Measurements from ENCODE around the gene TTC28.

GRCh38 chr22:28647216-28647615, 32.4 kb downstream of the TTC28 start:
- TF ChIP-seq CTCF (IDR thresholded peaks at IDR 0.05), result no peak
- TF ChIP-seq POLR2AphosphoS5 (IDR thresholded peaks at IDR 0.05), result no peak
- no peak for TF ChIP-seq POLR2A (IDR thresholded peaks at IDR 0.05)
